Measurements from ENCODE around the gene ANKRD34B.

Gene ANKRD34B

GRCh38 chr5:80541392-80541791 is 28.7 kb downstream of the ANKRD34B start:
- TF ChIP-seq GATA1 (IDR thresholded peaks at IDR 0.05; ENCODE audit: low read depth, low read length), result no peak
- no peak for TF ChIP-seq POLR2A (IDR thresholded peaks at IDR 0.05; ENCODE audit: low read length)
- no peak for DNase-seq

- no peak for DNase-seq
- no peak for TF ChIP-seq POLR2A (IDR thresholded peaks at IDR 0.05; ENCODE audit: low read length)
- no peak for TF ChIP-seq GATA1 (IDR thresholded peaks at IDR 0.05; ENCODE audit: low read depth, low read length)
Observed at GRCh38 chr5:80540691-80541090, 29.4 kb downstream of the ANKRD34B start.

DNA sequence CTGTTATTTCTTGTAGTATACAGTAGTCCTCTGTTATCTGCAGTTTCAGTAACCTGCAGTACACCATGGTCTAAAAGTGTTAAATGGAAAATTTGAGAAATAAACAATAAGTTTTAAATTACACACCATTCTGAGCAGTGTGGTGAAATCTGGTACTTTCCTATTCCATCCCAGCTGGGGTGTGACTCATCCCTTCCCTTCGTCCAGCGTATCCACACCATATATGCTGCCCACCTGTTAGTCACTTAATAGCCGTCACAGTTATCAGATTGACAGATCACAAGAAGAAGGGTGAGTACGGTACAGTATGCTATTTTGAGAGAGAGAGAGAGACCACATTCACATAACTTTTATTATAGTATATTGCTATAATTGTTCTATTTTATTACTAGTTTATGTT is 53.3 kb downstream of the ANKRD34B start:
- no peak for DNase-seq
- TF ChIP-seq POLR2A (IDR thresholded peaks at IDR 0.05; ENCODE audit: low read length), result no peak
- TF ChIP-seq GATA1 (IDR thresholded peaks at IDR 0.05; ENCODE audit: low read depth, low read length), result no peak

- DNase-seq, result no peak
- TF ChIP-seq GATA1 (IDR thresholded peaks at IDR 0.05; ENCODE audit: low read depth, low read length) (no peak), POLR2A (IDR thresholded peaks at IDR 0.05; ENCODE audit: low read length) (no peak)
Observed at GRCh38 chr5:80509362-80509761, 60.7 kb downstream of the ANKRD34B start.

- TF ChIP-seq GATA1 (IDR thresholded peaks at IDR 0.05; ENCODE audit: low read depth, low read length) (no peak), POLR2A (IDR thresholded peaks at IDR 0.05; ENCODE audit: low read length) (no peak)
- no peak for DNase-seq
Observed at GRCh38 chr5:80508844-80509243, 61.2 kb downstream of the ANKRD34B start.

DNA sequence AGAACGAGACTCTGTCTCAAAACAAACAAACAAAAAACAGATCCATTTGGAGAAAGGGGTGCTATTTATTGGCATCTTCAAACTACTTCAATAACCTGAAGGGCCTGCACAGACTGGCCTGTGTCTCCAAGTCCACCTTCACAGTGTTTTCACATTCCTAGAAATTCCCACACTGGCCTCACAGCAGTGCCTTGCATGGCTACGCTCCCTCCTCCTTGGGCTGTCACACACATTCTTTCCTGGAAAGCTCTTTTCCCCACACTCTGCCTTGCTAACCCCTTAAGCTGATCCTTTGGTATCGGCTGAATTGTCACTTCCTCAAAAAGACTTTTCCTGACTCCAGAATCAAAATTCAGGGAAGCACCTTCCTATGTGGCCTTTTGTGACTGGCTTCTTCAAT is 62.4 kb downstream of the ANKRD34B start:
- no peak for DNase-seq
- no peak for TF ChIP-seq GATA1 (IDR thresholded peaks at IDR 0.05; ENCODE audit: low read depth, low read length)
- no peak for TF ChIP-seq POLR2A (IDR thresholded peaks at IDR 0.05; ENCODE audit: low read length)
